ENCODE measurements around the gene KRT73.

KRT73 gene

DNA sequence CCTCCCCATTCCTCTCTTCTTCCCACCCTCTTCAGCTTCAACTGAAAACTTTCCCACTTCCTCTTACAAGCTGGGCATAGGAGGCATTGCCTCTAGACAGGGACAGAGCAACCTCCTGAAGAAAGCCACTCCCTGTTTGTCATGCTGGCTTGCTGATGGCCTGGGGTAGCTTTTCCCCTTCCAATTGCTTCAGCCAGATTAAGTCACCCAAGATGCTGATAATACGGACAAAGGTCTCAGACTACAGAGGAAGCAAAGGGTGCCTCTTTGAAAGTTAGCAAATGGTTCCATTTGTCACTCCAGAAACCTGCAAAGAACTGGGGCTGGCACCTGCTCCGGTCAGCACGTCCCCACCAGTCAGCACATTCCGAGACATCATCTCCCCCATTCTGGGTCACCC, 27.6 kb upstream of the KRT73 start:
- DNase-seq (ENCODE audit: low spot score), result no peak

DNA sequence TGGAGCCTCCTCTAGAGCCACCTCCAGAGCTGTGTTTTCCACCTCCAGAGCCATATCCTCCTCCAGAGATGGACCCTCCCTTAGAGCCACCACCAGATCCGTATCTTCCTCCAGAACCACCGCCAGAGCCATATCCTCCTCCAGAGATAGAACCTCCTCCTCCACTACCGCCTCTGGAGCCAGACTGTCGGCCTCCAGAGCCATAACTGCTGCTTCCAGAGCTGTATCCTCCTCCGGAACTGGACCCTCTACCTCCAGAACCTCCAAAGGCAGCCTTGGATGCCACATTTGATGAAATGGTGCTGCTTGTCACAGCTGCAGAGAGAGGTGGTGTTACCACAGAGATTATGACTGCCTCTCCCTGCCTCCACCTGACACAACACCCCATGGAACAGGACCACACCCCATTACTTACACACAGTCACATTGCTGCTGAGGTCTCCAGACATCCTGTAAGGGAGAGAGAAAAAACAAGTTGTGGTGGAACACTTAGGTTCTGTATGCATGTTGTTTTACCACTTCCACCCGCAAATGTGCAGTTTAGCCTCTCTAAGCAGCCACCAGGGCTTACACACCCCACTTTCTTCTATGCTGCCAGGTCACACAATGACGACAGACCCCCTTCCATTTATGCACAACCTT, 26.9 kb upstream of the KRT73 start:
- no peak for DNase-seq (ENCODE audit: low spot score)

DNA sequence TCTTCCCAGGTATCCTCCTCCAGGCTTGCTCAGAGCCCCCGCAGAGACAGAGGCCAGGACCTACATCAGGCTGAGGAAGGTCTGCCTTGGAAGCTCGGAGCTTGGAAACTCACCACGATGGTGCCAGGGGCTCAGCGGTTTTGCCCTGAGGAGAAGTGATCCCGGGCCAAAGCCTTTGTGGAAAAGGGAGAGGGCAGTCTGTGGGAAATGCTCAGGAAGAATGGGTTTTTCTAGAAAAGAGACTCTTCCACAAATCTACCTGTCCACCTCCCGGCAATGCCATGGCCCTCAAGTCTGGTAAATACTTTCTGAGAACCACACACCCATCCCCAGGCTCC, 25.7 kb upstream of the KRT73 start:
- DNase-seq (ENCODE audit: low spot score), result no peak

DNA sequence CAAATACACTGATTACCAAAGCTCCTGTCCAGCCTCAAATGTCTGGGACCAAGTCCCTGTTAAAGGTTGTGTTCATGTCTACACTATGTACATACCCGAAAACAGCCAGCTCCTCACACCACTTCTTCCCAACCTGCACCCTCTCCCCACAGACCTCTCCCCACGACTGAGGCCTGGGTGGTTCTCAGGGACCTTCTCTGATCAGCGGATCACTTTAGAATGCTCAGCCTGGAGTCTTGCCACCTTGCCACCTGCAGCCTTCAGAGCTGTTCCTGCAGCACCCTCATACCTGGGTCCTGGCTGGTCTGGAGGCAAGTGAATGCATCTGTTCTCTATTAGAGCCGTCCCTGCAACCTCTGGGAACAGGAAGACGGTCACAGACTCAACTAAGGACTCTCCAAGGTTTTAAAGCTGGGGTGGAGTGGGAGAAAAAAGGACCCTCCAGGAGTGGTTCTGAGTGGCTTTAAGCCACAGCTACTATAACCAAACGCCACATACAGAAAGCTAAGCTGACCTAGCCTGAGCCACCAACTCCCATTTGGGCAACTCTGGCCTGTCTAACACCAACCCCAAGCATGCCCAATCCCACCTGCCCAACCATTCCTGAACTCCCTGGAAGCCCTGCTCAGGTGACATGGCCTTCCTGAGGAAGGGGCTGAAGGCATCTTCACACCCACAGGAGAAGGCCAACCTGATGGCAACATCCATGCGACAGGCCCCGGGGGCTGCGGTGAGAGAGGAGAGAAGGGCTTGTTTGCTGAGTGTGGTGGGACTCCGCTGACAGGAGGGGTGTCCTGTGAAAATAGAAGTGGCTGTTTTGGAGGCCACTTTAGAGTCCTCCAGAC, 25.1 kb upstream of the KRT73 start:
- DNase-seq (ENCODE audit: low spot score), result no peak

DNA sequence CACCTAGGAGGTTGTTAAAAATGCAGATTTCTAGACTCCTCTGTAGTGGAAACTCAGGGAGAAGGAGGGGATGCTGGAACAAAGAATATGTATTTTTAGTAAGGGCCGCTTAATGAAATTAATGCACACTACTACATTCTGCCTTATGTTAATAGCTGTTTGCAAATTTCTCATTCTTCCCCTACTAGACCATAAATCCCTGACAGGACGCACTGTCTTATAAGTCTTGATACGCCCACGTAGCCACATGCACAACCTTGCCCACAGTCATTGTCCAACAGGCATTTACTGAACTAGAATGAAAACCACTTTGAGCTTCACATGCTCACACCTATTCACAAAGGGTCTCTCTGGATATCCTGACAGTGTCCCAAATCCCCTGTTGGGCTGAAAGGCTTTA, 23.1 kb upstream of the KRT73 start:
- no peak for DNase-seq (ENCODE audit: low spot score)

DNA sequence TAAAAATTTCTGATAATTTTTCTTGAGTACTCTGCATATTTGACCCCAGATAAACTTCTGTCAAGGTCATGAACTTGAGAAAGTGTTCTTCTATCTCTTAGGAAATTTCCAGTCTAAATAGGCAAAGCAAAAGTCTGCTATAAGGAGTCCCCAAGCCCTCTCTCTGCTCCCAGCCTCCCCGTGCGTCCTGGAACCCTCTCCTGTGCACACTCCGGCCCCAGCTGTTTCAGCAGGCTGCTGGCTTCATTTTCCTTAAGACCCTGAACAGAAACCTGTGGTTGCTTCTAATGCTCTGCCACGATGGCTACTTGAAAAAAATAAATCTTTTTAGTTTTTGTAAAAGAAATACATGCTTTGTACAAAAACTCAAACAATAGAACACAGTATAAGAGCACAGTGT, 18.9 kb upstream of the KRT73 start:
- no peak for DNase-seq (ENCODE audit: low spot score)

DNA sequence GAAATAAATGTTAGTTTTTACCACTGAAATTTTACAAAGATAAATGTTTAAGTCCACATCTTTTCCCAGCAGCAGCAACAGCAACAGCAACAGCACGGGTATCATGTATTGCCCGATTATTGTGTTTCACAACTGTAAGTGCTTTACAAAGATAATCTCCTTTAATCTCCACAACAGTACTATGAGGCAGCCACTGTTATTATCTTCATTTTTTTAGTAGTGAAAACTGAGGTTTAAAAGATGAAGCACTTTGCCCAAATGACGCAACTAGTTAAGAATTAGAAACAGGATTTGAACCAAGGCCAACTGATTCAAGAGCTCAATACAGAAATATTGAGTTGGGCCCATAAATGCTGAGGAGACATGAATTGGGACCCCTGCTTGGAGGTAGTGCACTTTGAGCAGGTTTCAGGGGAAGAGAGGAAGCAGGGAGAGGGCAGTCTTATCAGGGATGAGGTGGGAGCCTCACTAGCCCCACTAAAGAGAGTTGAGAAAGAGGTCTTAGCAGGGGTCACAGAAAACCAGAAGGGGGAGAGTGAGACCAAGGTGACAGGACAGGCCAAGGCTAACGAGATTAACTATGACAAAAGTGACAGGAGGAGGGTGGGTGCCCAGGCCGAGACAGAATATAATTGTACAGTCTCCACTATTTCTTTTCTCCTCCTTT, 18.4 kb upstream of the KRT73 start:
- DNase-seq (ENCODE audit: low spot score), result no peak

DNA sequence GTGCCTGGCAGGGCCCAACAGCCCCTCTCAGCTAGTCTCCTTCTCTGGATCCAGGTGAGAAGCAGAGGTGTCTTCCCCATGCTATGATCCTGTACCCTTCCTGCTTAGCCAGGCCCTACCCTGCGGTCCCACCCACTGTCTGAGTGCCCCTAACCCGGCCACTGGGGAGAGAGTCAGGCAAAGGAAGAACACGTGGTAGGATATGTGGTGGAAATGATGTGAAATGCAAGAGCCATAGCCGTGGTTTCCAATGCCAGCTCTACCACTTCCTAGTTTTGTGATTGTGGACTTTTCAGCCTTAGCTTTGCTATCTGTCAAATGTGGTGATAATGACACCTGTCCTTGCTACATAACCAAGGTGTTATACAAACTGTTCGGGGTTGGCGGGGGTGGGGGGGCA, 17.8 kb upstream of the KRT73 start:
- no peak for DNase-seq (ENCODE audit: low spot score)

DNA sequence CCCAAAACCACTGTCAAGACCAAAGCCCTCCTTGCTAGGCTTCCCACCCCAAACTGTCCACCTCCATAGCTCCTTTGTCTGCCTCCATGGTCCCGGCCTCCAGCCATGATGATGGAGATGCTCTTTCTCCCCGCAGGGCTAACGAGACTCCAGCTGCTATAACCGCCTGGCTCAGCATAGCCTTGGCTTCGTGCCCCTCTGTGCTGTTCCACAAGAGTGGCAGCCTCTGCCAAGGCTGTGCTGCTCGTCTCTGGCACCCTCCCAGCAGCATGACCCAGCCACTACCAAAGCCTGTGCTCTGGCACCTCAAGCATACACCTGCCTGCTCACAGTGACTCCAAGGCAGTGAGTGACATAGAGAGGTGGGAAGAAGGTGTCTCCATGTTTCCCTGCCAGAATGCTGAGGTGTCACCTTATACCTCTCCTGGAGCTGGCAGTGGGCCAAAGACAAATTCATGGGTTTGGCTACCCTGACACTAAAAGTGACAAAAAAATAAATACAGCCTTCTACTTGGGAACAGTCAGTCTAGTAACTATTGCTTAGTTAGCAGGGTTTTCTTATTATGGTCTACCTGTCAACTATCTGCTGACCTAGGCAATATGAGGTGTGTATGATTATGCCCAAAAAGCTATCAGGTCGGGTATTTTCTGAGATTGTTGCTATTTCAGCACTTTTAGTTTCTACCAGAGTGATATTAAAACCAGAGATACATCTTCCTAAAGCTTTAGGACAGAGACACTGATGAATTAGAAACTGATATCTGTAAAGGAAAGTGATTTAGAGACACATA, 16.1 kb upstream of the KRT73 start:
- DNase-seq (ENCODE audit: low spot score), result no peak

DNA sequence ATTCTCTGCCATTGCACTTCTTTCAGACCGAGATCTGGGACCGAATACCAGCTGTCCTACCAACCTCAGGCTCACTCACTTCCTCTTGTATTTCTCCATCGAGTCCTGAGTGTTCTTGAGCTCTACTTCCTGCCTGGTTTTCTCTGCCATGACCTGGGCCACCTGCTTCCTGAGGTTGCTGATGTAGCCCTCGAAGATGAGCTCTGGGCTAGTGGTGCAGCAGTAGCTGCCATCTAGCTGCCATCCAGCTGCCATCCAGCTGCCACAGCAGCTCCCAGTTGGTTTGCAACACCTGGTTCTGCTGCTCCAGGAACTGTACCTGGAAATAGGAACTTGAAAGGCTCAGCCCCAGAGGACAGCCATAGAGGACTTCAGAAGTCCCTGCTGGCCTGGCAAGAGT, 15.0 kb upstream of the KRT73 start:
- DNase-seq (ENCODE audit: low spot score), result no peak

DNA sequence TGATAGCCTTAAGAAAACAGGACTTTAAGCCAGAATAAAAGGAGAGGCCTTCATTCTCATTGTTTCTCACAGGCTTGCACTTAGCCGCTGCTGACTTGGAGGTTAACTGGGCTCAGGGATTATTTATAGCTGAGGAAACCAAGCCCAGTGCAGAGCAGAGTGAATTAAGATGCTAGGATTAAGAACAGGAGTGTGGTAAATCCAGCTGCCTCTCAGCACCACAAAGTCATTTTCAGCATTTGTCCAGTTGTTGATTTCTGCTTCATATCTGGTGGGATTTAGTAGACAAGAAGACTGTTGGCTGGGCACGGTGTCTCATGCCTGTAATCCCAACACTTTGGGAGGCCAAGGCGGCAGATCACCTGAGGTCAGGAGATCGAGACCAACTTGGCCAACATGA, 14.3 kb upstream of the KRT73 start:
- no peak for DNase-seq (ENCODE audit: low spot score)

DNA sequence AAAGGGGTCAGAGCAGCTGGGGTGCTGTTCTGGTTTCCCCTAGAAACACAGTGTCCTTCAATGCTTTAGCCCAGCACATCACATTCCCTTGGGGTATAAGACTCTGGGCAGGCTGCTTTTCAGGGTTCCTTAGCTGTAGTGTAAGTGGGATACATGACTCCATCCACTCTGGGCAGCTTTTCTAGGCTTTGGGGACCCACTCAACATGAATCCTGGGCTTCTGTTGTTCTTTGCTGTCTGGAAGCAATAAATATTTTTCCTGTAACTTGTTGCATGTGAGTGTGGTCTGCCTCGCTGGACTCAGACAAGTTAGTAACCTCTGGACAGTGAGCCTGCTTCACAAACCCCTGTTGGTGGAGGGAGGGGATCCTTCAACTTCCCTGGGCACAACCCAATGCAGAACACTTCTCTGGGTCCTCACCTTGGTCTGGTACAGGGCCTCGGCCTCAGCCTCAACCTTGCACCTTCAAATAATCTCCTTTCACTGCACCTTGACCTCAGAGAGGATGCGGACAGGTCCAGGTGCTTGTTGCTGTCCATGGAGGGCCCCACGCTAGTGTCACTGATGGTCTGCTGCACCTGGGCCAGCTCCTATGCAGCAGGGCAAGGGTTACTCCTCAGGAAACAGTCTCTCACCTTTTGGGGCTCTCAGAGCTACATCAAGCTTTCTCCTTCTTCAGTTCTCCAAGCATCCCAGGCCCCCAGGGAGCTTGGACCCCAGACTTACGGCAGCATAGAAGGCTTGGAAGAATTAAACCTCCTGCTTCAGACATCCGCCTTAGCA, 13.5 kb upstream of the KRT73 start:
- DNase-seq (ENCODE audit: low spot score), result no peak

DNA sequence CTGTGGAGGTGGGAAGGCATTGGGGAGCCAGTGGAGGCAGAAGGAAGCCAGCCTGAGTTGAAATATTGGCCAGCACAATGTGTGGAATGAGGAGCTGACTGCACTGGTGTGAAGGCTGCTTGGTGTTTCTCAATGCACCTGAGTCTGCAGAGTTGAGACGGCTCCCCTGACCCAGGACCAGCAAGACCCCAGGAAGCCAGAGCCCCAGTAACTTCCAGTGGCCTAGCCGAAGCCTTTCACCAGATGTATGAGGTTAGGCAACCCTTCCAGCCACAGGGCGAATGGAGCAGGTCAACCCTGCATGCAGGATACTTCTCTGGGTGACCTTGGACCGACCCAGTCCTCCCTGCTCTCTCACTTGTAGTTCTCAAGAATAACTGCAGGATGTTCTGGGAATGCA, 12.9 kb upstream of the KRT73 start:
- no peak for DNase-seq (ENCODE audit: low spot score)

DNA sequence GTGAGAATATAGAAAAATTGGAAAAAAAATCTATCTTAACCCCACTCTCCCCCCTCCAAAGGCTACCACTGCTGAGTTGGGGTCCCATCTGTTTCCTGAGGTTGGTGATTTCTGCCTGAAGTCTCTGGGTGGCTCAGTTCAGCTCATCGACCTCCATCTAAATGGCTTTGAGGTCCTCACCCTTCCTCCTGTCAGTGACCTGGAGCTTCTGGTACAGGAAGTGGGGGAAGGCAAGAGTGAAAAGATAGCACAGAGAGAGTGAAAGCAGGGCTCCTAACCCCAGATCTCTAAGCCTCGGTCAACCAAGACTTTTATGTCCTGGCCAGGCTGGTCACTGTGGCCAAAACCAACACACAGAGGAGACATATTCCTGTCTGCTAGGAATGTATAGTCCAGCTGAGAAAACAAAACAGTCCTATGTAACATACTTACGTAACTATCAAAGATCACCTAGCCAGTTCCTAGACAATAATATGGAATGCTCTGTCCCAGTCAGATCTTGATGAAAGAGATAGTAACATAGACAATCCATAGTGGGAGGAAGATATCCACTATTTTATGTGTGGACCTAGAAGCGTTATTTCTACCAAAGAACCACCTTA, 12.3 kb upstream of the KRT73 start:
- DNase-seq (ENCODE audit: low spot score), result no peak

DNA sequence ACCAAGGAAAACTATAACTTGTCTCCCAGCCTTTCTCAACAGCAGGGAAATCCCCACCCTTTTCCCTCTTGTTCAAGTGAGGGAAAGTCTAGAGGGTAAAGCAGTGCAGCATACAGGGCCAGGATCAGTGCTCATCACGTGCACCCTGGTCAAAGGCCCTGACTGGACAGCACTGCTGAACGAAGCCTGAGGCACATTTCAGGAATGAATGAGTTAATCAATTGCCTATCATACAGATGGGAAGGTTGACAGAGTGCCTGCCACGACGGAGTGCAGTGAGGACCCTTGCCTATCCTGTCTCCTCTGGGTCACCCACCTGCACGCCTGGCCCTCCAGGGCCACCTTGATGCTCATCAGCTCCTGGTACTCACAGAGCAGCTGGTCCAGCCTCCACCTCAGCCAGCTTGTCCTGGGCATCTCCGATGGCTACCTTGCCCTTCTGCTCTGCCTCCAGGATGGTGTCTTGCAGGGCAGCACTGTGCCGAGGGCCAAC, 11.7 kb upstream of the KRT73 start:
- DNase-seq (ENCODE audit: low spot score), result no peak

DNA sequence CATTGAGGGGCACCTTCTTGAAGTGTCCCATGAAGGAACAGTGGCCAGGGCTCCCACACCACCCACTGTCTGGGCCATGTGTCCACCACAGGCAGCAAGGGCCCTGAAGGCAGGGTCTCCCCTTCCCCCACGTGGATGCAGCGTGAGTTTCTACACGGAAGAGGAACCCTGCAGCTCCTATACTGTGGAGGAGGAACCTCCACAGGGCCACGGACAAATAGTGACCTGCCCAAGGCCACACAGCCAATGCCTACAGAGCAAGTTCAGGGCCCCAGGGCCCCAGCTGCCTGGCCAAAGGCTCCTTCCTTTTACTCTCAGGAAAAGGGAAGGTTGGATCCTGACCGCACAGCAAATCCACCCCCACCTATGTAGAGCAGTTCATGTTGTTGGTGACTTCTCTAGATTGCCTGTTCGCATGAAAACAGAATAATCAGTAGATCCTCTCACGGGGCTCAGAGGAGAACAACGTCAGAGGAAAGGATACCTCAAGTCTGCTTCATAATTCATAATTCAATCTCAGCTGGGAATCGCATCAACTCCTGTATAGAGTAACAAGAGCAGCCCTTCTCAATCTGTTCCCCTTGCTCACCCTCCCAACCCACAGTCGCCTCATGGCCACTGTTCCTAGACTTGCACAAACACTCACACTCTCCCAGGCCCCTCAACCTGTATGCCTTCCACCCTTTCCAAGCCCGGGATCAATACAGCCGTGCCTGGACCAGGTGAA, 11.1 kb upstream of the KRT73 start:
- no peak for DNase-seq (ENCODE audit: low spot score)

DNA sequence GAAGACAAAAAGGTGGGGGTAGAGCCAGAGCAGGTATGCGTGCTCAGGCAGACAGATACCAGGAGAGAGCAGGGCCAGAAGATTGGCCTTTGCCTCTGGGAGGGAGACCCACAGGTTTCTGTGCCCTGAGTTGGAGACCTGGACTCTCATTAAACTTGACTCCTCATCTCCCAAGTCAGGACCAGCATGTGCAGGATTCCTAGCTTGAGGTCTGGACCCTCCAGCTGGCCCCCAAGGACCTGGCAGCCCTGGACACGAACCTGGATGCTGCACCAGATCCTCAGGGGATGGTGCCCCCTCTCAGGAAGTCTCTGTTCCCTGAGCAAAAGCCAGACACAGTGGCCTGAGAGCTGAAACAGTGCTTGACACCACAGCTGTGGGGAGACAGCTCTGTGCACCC, 10.5 kb upstream of the KRT73 start:
- no peak for DNase-seq (ENCODE audit: low spot score)

DNA sequence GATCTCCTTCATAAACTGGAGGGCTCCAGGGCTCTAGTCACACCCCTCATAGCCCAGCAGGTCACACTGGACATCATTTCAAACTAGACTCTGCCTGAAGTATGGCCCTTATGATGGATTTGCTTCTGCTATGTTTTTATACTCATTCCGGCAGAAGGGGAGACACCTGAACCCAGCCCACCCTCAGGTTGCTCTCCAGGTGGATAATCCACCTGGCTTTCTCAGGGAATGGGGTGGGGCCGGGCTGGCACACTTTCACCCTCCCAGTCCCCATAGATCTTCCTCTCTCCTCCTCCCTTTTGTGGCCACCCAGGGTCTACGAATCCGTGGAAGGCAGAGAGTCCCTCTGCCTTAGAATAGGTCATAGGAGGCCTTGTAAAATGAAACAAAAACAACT, 9.8 kb upstream of the KRT73 start:
- no peak for DNase-seq (ENCODE audit: low spot score)

DNA sequence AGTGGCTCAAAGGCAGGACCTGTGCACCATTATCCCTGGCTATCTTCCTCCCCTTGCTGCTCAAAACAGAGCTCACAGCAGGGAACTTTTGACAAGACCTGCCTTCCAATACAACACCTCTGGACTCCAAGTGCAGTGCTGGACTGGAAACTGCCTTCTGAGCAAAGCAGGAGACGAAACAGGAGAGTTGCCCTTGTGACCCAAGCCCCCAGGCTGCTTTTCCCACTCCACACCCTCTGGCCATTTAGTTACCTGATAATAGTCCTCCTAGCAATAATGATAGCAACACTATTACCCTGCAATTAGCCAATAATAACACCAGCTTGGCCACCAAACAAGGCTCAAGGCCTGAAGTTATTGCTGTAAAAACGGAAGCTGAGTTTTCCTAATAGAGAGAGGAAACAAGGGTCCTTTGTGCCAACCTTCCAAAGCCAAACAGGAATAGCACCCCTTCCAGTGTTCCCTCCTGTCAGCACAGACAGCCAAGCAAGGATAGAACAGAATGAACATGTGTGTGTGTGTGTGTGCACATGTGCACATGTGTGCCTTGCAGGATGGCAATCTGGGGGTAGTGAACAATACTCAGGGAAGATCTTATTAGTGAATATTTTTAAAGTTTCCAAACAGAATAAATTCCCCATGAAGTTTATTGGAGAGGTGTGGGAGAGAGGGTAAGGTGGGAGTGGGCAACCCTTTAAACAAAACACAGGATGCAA, 9.2 kb upstream of the KRT73 start:
- DNase-seq (ENCODE audit: low spot score), result no peak

DNA sequence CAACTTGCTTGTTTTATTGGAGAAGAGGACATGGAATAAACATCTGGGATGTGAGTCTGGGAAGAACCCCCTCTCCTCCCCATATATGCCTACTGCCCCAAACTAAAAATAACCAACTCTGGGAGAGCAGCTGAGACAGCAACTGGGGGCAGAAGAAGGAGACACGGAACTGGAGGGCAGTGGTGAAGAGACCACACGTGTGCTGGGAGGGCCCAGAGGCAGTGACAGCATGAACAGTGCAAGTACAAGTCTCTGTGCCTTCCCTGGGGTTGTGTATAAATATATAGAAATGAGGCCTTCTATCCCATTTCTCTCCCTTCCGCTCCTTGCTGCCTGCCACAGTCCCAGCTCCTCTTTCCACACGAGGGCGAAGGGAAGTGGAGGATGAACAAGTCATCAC, 4.0 kb upstream of the KRT73 start:
- DNase-seq (ENCODE audit: low spot score), result no peak

Measured in kidney tubule cell (primary cell).